SKM-1 (cell line): ENCODE data around the gene SPC24.
"Not testable (repeated sequence)": the region's sequence is repeated elsewhere in the genome, so short reads cannot be mapped to it uniquely, and the experiment has no call there.

Experiments
- DNase-seq: peaks from one replicate; lab custom pipeline; 2025; ENCODE audit not compliant: unreplicated experiment; lab: John Stamatoyannopoulos, UW

SPC24 gene

DNA sequence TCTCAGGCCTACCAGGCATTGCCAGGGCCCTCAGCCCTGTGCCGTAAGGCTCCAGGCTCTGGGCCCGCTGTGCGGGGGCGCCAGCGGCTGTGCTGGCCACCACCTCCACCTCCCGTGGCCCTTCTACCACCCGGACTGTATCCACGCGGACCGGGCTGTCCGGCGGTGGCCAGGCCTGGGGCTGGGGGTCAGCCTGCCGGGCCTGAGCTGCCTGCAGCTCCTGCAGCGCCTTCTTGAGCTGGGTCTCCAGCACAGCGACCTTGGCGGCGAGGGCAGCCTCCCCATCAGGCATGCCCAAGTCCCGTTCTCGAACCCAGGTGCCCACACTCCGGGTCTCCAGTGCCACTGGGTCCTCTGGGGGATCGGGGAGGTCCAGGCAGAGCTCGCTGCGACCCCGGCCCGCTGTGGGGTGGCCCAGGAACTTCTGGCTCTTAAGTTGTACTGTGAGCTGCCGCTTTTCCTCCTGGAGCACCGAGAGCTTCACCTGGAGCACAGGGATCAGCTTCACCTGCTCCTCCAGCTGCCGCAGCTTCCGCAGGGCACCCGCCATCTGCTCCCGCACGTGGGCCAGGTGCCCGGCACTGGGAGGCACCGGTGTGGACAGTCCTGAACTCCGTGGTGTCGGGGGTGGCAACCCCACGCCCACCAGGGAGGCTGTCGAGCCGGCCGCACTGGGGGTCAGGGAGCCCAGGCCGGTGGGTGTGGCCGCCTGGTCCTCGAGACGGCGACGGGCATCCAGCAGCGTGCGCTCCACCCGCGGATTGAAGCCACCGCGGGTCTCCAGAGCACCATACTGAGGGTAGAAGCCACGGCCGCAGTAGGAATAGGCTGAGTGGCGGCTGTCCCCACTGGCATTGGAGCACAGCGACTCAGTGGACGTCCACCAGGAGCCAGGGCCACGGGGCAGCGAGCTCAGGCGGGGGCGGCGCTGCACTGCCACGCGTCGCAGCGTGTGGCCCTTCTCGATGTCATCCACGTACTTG lies 37.7 kb upstream of the SPC24 start:
- DNase-seq, result no peak

DNA sequence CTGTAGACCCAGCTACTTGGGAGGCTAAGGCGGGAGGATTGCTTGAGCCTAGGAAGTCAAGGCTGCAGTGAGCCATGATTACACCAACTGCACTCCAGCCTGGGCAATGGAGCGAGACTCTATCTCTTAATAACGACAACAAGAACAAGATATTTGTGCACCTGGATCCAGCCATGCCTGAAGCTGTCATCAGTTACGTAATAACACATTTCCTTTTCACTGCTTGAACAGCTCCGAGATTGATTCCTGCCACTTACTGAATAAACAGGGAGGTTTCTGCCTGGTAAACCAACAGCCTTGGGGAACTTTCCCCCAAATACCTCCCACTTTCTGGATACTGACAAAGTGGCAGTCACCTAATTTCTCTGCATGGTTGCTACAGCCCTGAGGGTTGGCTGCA lies 36.4 kb upstream of the SPC24 start:
- no peak for DNase-seq

DNA sequence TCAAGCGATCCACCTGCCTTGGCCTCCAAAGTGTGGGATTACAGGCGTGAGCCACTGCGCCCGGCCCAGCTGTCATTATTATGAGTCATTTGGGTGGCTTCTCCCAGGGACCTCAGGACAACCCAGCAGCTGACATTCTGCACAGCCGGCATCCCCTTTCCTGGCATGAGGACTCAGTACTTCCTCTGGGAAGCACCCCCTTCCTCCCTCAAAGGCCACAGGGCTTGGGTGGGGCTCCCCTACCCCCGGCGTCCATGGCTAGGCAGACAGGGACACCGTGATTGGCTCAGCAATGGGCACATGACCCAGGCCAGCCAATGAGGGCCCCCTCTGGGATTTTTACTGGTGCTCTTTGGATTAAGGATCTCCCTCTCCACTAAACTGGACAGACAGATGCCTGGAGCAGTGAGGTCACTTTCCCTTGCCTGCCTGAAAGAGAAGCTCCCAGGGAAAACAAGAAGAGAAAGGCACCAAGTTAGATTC lies 35.7 kb upstream of the SPC24 start:
- no peak for DNase-seq

DNA sequence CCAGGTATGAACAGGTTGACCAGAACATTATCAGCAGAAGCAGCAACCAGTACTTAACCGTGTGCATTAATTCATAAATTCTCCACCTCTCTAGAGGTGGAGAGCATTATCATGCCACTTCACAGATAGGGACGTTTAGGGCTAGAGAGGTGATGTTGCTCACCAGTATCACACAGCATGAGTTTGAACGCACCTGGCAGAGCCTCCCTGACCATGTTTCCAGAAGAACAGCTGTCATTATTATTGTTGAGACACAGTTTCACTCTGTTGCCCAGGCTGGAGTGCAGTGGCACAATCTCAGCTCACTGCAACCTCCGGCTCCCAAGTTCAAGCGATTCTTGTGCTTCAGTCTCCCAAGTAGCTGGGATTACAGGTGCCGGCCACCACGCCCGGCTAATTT lies 34.9 kb upstream of the SPC24 start:
- no peak for DNase-seq

DNA sequence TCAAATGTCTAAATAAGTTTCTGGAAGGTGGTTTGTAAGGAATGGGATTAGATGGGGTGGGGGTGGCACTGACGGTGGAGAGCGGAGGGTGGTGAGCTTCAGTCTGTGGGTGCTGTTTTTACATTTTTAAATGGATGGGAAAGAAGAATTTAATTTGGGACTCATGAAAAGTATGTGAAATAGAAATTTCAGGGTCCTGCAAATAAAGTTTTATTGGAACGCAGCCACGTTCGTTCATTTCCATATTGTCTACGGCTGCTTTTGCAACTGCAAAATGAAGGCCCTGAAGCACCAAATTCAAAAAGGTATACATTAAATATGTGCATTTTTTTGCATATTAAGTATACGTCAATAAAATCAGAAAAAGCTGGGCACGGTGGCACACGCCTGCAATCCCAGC lies 31.9 kb upstream of the SPC24 start:
- no peak for DNase-seq

DNA sequence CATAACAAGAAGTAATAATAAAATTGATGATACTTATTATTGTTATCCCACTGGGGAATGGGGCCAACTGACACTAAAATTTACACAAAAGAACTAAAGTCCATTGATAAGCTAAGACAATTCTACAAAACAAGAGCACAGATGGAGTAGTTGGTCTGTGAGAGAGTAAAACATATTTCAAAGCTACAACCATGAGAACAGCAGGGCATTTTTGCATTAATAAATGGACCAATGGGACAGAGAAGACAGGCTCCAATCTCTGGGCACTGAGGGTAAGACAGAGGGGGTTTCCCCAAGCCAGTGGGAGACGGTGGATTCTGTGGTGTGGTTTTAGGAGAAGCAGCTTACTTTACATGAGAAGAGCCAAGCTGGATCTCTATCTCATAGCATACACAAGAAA lies 27.4 kb upstream of the SPC24 start:
- DNase-seq, result no peak

DNA sequence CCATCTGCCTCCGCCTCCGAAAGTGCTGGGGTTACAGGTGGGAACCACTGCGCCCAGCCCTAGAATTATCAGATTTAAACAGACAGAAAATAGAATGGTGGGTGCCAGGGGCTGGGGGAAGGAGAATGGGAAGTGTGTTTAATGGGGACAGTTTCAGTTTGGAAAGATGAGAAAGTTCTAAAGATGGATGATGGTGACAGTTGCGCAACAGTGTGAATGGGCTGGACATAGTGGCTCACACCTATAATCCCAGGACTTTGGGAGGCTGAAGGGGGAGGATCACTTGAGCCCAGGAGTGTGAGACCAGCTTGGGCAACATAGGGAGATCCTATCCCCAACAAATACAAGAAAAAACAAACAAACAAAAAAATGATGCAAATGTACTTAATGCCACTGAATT lies 25.9 kb upstream of the SPC24 start:
- DNase-seq, result no peak

DNA sequence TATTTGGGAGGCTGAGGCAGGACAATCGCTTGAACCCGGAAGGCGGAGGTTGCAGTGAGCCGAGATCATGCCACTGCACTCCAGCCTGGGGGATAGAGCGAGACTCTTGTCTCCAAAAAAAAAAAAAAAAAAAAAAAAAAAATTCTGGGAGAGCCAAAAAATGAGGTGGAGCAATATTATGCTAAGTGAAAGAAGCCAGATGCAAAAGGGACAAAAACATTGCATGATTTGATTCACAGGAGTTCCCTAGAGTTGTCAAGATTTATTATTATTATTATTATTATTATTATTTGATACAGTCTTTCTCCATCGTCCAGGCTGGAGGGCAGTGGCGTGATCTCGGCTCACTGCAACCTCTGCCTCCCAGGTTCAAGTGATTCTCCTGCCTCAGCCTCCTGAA lies 25.4 kb upstream of the SPC24 start:
- DNase-seq, result not testable (repeated sequence)

DNA sequence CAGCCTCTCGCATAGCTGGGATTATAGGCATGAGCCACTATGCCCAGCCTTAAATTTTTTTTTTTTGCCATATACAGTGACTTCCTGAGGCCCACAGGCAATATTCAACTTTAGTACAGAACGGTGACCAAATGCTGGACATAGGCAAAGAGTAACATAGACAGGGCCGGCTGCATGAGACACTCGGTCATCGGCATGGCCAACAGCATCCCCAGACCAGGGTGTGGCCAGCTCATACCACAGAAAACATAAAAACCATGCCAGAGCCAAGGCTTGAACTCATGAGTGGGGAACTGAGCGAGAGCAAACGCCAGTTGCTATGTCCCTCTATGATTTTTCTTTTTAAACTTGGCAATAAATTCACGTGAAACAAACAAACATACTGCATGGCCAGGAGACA lies 24.8 kb upstream of the SPC24 start:
- DNase-seq, result no peak

DNA sequence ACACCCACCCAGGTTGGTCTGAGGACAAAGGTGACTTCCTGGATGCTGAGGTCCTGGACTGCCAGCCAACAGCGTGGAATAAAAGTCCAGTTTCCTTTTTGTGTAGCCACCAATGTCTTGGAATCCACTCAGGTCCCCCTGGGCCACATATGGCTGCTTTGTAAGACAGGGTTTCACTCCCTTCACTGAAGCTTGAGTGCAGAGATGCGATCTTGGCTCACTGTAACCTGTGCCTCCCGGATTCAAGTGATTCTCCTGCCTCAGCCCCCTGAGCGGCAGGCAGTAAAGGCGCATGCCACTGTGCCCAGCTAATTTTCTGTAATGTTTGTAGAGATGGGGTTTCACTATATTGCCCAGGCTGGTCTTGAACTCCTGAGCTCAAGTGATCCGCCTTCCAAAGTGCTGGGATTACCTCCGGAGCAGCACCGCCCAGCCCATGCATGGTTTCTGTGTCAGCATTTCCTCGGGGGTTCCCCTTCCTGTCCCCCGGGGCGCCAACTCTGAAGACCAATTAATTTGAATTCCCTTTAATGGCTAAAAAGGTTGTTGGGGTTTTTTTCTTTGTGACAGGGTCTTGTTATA lies 24.2 kb upstream of the SPC24 start:
- DNase-seq, result no peak

DNA sequence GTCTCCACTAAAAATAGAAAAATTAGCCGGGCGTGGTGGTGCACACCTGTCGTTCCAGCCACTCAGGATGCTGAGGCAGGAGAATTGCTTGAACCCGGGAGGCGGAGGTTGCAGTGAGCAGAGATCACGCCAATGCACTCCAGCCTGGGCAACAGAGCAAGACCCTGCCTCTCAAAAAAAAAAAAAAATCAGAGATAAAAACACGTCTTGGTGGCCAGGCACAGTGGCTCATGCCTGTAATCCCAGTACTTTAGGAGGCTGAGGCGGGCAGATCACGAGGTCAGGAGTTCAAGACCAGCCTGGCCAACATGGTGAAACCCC lies 23.5 kb upstream of the SPC24 start:
- not testable (repeated sequence) for DNase-seq

DNA sequence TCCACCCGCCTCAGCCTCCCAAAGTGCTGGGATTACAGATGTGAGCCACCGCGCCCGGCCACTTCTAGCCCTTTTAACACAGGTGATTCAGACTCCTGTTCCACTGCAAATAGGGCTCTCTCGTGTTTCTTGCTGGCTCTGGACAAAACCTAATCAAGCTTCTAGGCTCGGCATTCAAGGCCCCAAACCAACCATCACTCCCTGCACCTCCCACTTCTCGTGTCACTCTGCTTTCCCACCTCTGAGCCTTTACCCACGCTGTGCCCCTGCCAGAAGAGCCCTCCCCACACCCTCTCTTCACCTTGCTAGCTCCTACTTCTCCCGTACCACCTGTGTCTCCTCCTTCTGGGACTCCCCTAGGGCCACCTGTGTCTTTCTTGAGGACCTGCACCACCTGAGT lies 22.0 kb upstream of the SPC24 start:
- DNase-seq, result no peak

DNA sequence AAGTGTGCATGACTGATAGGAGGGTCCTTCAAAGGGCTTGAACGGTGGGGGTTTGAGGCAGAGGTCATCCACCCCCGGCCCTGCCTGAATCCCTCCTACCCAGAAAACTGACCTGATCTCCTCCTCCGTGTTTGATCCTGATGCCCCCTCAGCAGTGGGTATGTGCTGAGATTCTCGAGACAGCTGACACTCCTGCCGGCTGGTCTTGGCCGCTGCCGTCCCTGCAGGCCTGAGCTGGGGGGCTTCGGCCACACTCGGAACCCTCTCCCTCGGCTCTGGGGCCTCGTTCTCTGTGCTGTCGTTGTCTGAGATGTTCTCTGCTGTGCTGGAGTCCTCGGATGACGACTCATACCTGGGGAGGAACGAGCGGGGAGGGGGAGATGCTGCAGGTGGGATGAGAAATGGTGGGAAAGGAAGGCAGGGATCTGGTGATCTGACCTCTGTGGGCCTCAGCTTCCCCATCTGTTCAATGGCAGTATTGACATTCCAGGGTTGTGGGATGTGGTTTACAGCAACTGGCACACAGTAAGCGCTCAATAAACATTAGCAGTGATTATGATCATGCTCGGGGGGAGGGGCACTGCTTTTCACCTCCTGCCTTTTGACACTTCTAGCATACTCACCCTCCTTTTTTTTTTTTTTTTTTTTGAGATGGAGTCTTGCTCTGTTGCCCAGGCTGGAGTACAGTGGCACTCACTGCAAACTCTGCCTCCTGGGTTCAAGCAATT lies 21.0 kb upstream of the SPC24 start:
- DNase-seq, result no peak

DNA sequence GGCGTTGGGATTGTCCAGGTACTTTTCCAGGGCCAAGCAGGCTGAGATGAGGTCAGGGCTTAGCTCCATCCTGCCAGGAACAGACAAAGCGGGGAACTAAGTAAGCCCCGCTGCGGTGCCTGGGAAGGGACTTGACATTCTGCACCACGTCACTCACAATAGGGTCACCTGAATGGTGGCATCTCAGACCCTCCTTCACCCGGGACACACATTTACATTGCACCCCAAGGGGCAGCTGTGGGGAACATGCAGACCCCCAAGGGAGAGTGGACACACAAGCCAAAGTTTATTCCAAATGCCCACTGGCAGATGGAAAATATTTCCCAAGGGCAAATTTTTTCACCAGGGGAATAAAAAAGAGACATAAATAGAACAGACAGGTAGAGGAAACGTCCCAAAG lies 20.3 kb upstream of the SPC24 start:
- no peak for DNase-seq

DNA sequence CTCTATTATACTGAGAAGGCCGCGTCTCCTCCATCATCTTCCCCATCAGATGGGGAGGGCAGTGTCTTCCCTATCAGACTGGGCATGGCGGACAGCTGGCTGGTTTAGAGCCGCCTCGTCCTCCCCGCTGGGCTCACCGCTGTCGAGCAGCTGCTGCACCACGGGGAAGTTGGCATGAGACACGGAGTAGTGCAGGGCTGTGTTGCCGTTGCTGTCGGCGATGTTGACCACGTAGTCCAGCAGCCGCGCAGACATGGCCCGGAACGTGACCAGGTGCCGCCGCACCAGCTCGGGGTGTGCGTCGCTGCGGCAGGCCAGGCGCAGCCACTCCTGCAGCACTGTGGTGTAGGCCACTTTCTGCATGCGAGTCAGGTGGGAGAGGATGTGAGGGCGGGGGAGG lies 18.8 kb upstream of the SPC24 start:
- no peak for DNase-seq

DNA sequence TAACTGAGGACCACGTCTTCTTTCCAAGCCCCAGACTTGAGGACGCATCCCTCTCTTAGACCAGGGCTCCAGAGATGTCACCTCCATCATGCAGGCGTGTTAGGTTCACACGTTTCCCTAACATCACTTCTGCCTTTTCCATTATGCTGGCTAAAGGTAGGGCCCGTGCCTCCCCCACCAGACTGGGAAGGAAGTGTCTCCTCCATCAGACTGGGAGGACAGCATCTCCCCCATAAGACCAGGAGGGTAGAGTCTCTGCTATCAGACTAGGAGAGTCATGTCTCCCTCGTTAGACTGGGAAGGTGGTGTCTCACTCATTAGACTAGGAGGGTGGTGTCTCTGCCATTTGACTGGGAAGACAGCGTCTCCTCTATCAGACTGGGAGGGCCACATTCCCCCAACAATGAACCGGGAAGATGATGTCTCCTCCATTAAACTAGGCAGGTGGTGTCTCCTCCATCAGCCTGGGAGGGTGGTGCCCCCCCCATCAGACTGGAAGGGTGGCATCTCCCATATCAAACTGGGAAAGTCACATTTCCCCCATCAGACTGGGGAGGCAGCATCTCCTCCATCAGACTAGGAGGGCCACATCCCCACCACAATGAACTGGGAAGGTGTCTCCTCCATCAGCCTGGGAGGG lies 18.1 kb upstream of the SPC24 start:
- no peak for DNase-seq

DNA sequence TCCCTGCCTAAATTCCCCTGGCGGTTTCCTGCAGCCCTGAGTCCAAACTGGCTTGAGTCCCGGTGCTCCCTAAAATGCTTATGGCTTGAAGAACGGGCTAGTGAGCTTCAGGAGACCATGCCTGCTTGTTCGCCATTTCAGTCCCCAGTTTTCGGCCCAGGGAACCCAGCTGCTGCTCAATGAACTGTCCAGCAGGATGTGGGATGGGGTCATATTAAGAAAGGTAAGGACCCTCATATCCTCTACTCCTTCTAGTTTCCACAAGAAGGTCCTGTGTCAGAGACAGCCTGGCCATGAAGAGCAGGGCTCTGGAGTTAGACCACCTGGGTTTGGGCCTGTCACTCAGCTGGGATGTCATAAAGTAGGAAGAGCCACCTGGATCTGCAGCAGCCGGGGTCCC lies 17.0 kb upstream of the SPC24 start:
- no peak for DNase-seq

DNA sequence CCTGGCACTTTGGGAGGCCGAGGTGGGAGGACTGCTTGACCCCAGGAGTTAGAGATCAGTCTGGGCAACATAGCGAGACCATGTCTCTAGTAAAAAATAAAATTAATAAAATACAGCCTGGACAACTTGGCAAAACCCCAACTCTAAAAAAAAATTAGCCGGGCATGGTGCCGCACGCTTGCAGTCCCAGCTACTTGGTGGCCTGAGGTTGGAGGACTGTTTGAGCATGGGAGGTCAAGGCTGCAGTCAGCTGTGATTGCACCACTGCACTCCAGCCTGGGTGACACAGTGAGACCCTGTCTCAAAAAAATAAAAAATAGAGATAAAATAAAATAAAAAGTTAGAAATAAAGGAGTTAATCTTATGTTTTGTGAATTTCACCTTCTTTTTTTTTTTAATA lies 15.6 kb upstream of the SPC24 start:
- no peak for DNase-seq

DNA sequence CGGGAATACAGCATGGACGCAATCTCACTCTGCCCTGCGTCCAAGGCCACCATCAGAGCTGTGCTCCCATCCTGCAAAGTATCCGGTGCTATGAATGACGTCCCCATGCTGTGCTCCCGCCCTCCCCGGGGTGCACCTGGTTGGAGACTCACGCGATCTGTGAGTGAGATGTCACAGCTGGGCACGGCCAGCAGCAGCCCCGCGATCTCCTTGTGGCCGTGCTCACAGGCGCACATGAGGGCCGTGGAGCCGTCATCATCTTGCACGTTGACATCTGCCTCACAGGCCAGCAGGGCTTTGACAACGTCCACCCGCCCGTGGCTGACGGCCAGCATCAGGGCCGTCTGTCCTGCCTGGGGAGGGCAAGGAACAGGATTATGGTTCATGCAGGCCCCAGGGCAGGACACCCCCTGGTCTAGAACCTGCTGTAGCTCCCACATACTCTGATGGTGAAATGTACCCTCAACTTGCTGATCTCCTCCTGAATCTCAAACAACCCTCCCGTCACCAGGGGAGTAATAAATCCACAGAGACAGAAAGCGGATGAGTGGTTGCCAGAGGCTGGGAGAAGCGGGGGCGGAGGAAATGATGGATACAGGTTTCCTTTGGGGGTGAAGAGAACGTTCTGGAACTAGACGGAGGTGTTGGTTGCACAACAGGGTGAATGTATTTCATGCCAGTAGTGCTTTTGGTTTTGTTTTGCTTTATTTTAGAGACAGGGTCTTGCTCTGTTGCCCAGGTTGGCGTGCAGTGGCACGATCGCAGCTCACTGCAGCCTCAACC lies 14.5 kb upstream of the SPC24 start:
- DNase-seq, result no peak

DNA sequence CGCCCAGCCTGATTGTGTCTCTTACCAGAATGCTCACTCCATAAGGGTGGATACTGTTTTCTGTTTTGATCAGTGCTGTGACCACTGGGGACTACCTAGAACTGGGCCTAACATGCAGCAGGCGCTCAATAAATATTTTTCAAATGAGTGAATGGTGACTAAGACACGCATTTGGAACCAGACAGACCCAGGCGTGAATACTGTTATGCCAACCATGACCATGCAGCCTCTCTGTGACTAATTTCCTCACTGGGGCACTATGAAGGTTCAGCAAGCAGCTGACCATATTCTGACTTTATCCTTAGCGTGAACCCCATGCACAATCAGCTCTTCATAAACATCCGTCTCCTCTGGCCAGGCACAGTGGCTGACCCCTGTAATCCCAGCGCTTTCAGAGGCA lies 13.0 kb upstream of the SPC24 start:
- DNase-seq, result no peak
